HCEC 1CT (cell line): ENCODE results near the gene C1RL.

Experiments used
- DNase-seq: peaks from one replicate; pipeline ENCODE4 v3.0.0-alpha.2; 2017

The C1RL gene

GRCh38 chr12:7108796-7109571 lies at the start of gene C1RL:
TSS of gene C1RL (minus strand) at chr12:7109214. CDS start at chr12:7109180, 34 bp downstream.
- peak; percentile 80 for DNase-seq

- no peak for DNase-seq
These were observed 48.4 kb upstream of the C1RL start for GRCh38 chr12:7157391-7157790.

GRCh38 chr12:7156259-7157197 lies 47.5 kb upstream of the C1RL start:
- DNase-seq: no peak

- DNase-seq: no peak
These were observed 46.5 kb upstream of the C1RL start for GRCh38 chr12:7155471-7156034.

- no peak for DNase-seq
These were observed 46.0 kb upstream of the C1RL start for GRCh38 chr12:7154901-7155470.

GRCh38 chr12:7154042-7154441 lies 45.0 kb upstream of the C1RL start:
- DNase-seq: no peak

GRCh38 chr12:7152818-7153217 lies 43.8 kb upstream of the C1RL start:
- no peak for DNase-seq

GRCh38 chr12:7151532-7151931 lies 42.5 kb upstream of the C1RL start:
- DNase-seq: no peak

- DNase-seq: no peak
These were observed 41.8 kb upstream of the C1RL start for GRCh38 chr12:7150841-7151240.

GRCh38 chr12:7150356-7150755 lies 41.3 kb upstream of the C1RL start:
- no peak for DNase-seq

- DNase-seq: no peak
These were observed 37.9 kb upstream of the C1RL start for GRCh38 chr12:7146906-7147305.

GRCh38 chr12:7146228-7146627 lies 37.2 kb upstream of the C1RL start:
- DNase-seq: no peak

- DNase-seq: no peak
These were observed 36.7 kb upstream of the C1RL start for GRCh38 chr12:7145671-7146070.

- DNase-seq: peak; percentile 31
These were observed 35.6 kb upstream of the C1RL start for GRCh38 chr12:7144414-7145120.

- no peak for DNase-seq
These were observed 34.5 kb upstream of the C1RL start for GRCh38 chr12:7143564-7143963.

- DNase-seq: no peak
These were observed 33.9 kb upstream of the C1RL start for GRCh38 chr12:7142809-7143465.

- DNase-seq: peak; percentile 25
These were observed 33.1 kb upstream of the C1RL start for GRCh38 chr12:7142056-7142644.

- no peak for DNase-seq
These were observed 32.5 kb upstream of the C1RL start for GRCh38 chr12:7141351-7142005.

GRCh38 chr12:7139200-7139599 lies 30.2 kb upstream of the C1RL start:
- no peak for DNase-seq

GRCh38 chr12:7137908-7138307 lies 28.9 kb upstream of the C1RL start:
- no peak for DNase-seq

GRCh38 chr12:7136676-7137075 lies 27.7 kb upstream of the C1RL start:
- no peak for DNase-seq
